ENCODE data around the gene CIRBP. TPM values are rescaled to one million over a fixed set of nuclear protein-coding genes. Genes with fewer than 3 reads are reported as not detected.

The CIRBP gene
- total and polyA plus RNA-seq, 9 of the 15 experiments (the other 6 are each of a cell fraction or from before 2014, with no cell fraction given): 20.5 to 327 (median 176) TPM

- H3K27me3 ChIP-seq (ENCODE audit: control insufficient read depth in 2 of 2, insufficient read depth in 2 of 2, low read length in 2 of 2): no peaks in the 10 kb centered on the region
- H3K4me3 ChIP-seq: peak overlapping the region; percentile 93
- H3K9me1 ChIP-seq (ENCODE audit: control insufficient read depth, insufficient read depth, low read length): no peaks in the 10 kb centered on the region
- H4K20me1 ChIP-seq (replicated peaks; ENCODE audit: control insufficient read depth, insufficient read depth, low read length): 0 out of 2 replicates have a peak, but pooled peaks cover 7% of the 10 kb centered on the region
- ChIA-PET CTCF (ENCODE audit: low intra/inter-chr PET ratio) (interaction anchor here (1.3 kb wide), 1 partner anchor 13 kb away, joined by 5 read pairs; no protein-coding TSS in a partner anchor), POLR2A (interaction anchor here (0.6 to 7.8 kb wide), 6 partner anchors 10 to 633 kb away, joined by 3 to 88 read pairs (median 6); partner anchors contain the start of genes CIRBP and FAM174C)
- no peak overlapping the region for H2AFZ ChIP-seq (ENCODE audit: low read depth, low read length)
- DNase-seq (ENCODE audit: extremely low read depth in 1 of 4, low spot score in 3 of 4) (peak in 1 of 4 experiments; percentile 77), ATAC-seq (peak; percentile 11), FAIRE-seq (no peak)
- peaks cover 27 to 96% of the 10 kb centered on the region in 2 experiments; a peak in 4 of 5 replicates for H3K4me1 ChIP-seq (replicated peaks in 1 of 2; ENCODE audit: control insufficient read depth in 2 of 2, insufficient read depth in 2 of 2, low read length in 2 of 2)
- intact Hi-C loops (cut with micrococcal nuclease): no loop called here
- H3K9me3 ChIP-seq (replicated peaks; ENCODE audit: control insufficient read depth, insufficient read depth, low read depth, low read length): no peaks in the 10 kb centered on the region
- in situ Hi-C loops (cut with MboI): no loop called here
- H3K36me3 ChIP-seq (ENCODE audit: control insufficient read depth, insufficient read depth, low read length): peaks cover 67% of the 10 kb centered on the region; the same call in 2 of the 3 replicates
- peaks cover 73% of the 10 kb centered on the region for H3K79me2 ChIP-seq (ENCODE audit: control insufficient read depth, insufficient read depth, low read length)
- peak overlapping the region; percentile 82 for H3K27ac ChIP-seq (ENCODE audit: extremely low read depth, low read depth, low read length)
- 55% methylated on average over 21 of the region's 23 CpGs for WGBS (ENCODE audit: insufficient coverage, low coverage, missing lambda C conversion rate)
- peak overlapping the region; percentile 79 to 96 for H3K9ac ChIP-seq (ENCODE audit: insufficient read depth in 1 of 2, low read depth in 2 of 2, low read length in 2 of 2)
- BruUV-seq (replicated peaks): no TSS peak
- H3K4me2 ChIP-seq (ENCODE audit: insufficient read depth, low read length): peak overlapping the region; percentile 63
- 0 out of 4 replicates have a peak, but pooled peaks of 1 of the 2 experiments have one; percentile 19 for TF ChIP-seq RCOR1 (IDR thresholded peaks at IDR 0.05; ENCODE audit: borderline replicate concordance in 1 of 2, low read depth in 2 of 2, low read length in 2 of 2)
- TF ChIP-seq POLR2AphosphoS5 (IDR thresholded peaks at IDR 0.05; ENCODE audit: control insufficient read depth, insufficient read depth, low read depth, low read length): peak; percentile 19
- TF ChIP-seq, protein P1, sequence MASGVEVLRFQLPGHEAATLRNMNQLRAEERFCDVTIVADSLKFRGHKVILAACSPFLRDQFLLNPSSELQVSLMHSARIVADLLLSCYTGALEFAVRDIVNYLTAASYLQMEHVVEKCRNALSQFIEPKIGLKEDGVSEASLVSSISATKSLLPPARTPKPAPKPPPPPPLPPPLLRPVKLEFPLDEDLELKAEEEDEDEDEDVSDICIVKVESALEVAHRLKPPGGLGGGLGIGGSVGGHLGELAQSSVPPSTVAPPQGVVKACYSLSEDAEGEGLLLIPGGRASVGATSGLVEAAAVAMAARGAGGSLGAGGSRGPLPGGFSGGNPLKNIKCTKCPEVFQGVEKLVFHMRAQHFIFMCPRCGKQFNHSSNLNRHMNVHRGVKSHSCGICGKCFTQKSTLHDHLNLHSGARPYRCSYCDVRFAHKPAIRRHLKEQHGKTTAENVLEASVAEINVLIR (CRISPR knock-in tag; IDR thresholded peaks at IDR 0.05): no peak
- TF ChIP-seq SUPT5H (IDR thresholded peaks at IDR 0.05): 0 out of 2 replicates have a peak, but pooled peaks have one; percentile 26
- no peak for TF ChIP-seq USF2 (CRISPR knock-in tag; IDR thresholded peaks at IDR 0.05)
- peak; percentile 42; the same call in 1 of the 2 replicates for TF ChIP-seq EGR1 (conservative IDR thresholded peaks at IDR 0.05)
- no peak for TF ChIP-seq SETDB1 (IDR thresholded peaks at IDR 0.05; ENCODE audit: low read length)
- TF ChIP-seq NR2C2 (CRISPR knock-in tag; IDR thresholded peaks at IDR 0.05): no peak
- peak; percentile 11; the same call in 1 of the 2 replicates for TF ChIP-seq NR2C2 (tag; IDR thresholded peaks at IDR 0.05)
- TF ChIP-seq FOXP4 (CRISPR knock-in tag; IDR thresholded peaks at IDR 0.05; ENCODE audit: borderline replicate concordance): no peak
- no peak for TF ChIP-seq POLR2B (IDR thresholded peaks at IDR 0.05; ENCODE audit: low read depth, partially characterized antibody)
- peak; percentile 67 for TF ChIP-seq BCOR (IDR thresholded peaks at IDR 0.05)
- no peak for TF ChIP-seq ELF4 (CRISPR knock-in tag; IDR thresholded peaks at IDR 0.05)
- 0 out of 2 replicates have a peak, but pooled peaks have one; percentile 7 for TF ChIP-seq ZNF263 (CRISPR knock-in tag; IDR thresholded peaks at IDR 0.05; ENCODE audit: borderline replicate concordance)
- peak; percentile 6; the same call in 1 of the 2 replicates for TF ChIP-seq ATF3 (IDR thresholded peaks at IDR 0.05)
- TF ChIP-seq ATF3 (CRISPR knock-in tag; conservative IDR thresholded peaks at IDR 0.05): no peak
Observed at GRCh38 chr19:1253514-1254080, 15.5 kb upstream of the CIRBP start.

Measured in K562 (cell line).